Adrenal gland (tissue), 12 donors: ENCODE measurements around the gene AHRR. TPM values are rescaled to one million over a fixed set of nuclear protein-coding genes. Genes with fewer than 3 reads are reported as not detected.

ENCODE experiments used
- DNase-seq, 7 donors: peaks; one replicate each; pipeline ENCODE4 v3.0.0-alpha.2; 2019 to 2020
- H3K27ac ChIP-seq, 5 donors: fragments of 200-600 bp; sonication (generic) in 4 of 5; 1 replicate in 3 of 5; 2 replicates in 2 of 5; pipeline versions ENCODE4 v1.5.1 to v1.8.0; 2016 to 2020; ENCODE audit warnings: mild to moderate bottlenecking in 1 of 5
- H3K27me3 ChIP-seq: fragments of 200-600 bp; 2 replicates; pipeline ENCODE4 v1.8.0; 2021
- H3K36me3 ChIP-seq, 2 donors: fragments of 200-600 bp; replicated peaks in 1 of 2; 1 replicate in 1 of 2; 2 replicates in 1 of 2; pipeline versions ENCODE4 v1.5.1 to v1.8.0; 2018 to 2022
- H3K4me1 ChIP-seq, 2 donors: fragments of 200-600 bp; replicated peaks in 1 of 2; 1 replicate in 1 of 2; 2 replicates in 1 of 2; pipeline versions ENCODE4 v1.5.1 to v1.8.0; 2018 to 2021
- H3K4me3 ChIP-seq, 4 donors: fragments of 200-600 bp; sonication (generic) in 3 of 4; one replicate each; pipeline ENCODE4 v1.5.1; 2016 to 2018
- H3K9me3 ChIP-seq, 3 donors: fragments of 200-600 bp; sonication (generic) in 1 of 3; replicated peaks in 1 of 3; 1 replicate in 2 of 3; 2 replicates in 1 of 3; pipeline versions ENCODE4 v1.5.1 to v1.8.0; 2016 to 2021
- POLR2A ChIP-seq, 2 donors: fragments of 450-650 bp; IDR thresholded peaks; one replicate each; pipeline ENCODE4 v1.6.1; 2017; ENCODE audit warnings: antibody characterized with exemption in 2 of 2, mild to moderate bottlenecking in 2 of 2, moderate library complexity in 1 of 2
- WGBS, 4 donors: extraction: QIAGEN DNeasy Blood & Tissue Kit in 2 of 4; methylation state at CpG; one replicate each; pipeline versions ENCODE4 v1.1.5 to v1.1.7; 2013 to 2017; 5-methylcytosine and 5-hydroxymethylcytosine counted together
- intact Hi-C, 2 donors: fragments of 100-400 bp; cut with DNase I; formaldehyde crosslinking; loops; one replicate each; pipeline versions ENCODE4 v1.14.1 to v1.15.0; 2022 to 2023
- polyA plus RNA-seq, 3 donors: library from polyadenylated mRNA; stranded (reverse); fragments of 200-250 nt in 2 of 3; fragments of 350-450 nt in 1 of 3; fragmentation: Illumina TruSeq in 1 of 3; extraction: RNeasy Lipid Tissue Mini Kit (QIAGEN cat#74804) in 1 of 3; gene quantifications; one replicate each; pipeline ENCODE4 v1.2.3, GENCODE V29; 2013 to 2014
- total RNA-seq, 9 donors: library from RNA; depleted of rRNA in 4 of 9; stranded (reverse); fragments of >200 nt in 4 of 9; fragments of 120-200 nt in 1 of 9; fragmentation: NEBNext Ultra II Directional in 1 of 9; extraction: Animal tissue kit (Norgen Biotek cat#: 25700) in 1 of 9; gene quantifications; one replicate each; pipeline versions ENCODE4 v1.1.0 to v1.2.4, GENCODE V29; 2013 to 2023
- TF ChIP-seq, protein P1 (sequence below), 6 experiments: fragments of 450-650 bp in 4 of 6; fragments of 200-600 bp in 2 of 6; sonication (generic) in 1 of 6; IDR thresholded peaks; 1 replicate in 5 of 6; 2 replicates in 1 of 6; pipeline versions ENCODE4 v1.5.1 to v1.8.0; 2016 to 2021; ENCODE audit warnings: antibody characterized with exemption in 6 of 6, mild to moderate bottlenecking in 2 of 6, moderate library complexity in 1 of 6
- donor health status: healthy with polysubstance abuse.
- donor health status: Bipolar disorder and iron deficiency.
- donor health status: DM: yes; HTN: yes; CAD: no.
- donor health status: DM: no; HTN: no; CAD: no.
- donor health status: DM: no; HTN: no; CAD: no.
- donor health status: DM: yes; HTN: yes; CAD: no.

AHRR gene
- total and polyA plus RNA-seq, 12 donors, result 0.17 to 3.6 (median 0.99) TPM

DNA sequence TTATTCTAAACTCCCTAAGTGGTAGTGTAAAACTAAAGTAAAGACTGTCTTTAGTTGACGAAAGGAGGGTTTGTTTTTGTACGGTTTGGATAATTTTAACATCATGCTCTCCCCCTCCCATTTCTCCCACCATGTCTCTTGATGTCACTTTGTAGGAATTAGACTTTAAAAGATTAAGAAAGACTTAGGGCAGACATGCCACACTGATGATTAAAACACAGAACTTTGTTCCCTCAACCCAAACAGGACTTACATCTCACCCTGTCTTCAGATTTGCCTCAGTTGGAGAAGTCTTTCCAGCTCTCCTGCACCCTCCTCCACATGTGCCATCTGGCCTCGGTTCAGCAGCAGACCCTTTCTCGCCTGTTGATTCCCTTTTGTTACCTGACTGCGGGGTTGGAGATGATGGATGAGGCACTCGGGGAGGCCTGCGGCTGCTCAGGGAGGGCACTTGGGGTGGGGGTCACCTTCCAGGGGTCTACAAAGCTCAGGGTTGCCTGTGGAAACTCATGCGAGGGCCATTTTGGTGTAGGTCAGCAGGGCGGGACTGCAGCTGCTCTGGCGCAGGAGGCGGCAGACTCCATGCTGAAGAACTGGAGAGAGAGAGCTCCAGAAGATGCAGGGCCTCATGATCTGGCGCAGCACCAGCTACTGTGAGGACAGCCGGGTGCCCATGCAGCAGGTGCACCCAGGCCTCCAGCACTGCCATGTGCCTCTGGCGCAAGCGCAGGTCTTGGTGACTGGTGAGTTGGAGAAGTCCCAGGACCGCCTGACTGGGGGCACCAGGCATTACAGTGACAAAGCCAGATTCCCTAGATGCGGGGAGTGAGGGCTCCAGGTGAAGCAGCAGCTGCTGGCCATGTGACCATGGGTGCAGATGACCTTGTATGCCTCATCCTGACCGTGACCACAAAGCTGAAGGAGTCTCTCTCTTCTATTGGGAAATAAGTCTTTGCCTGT is 96.9 kb downstream of the AHRR start:
- no peaks in the 10 kb centered on the region for H3K9me3 ChIP-seq
- H3K27me3 ChIP-seq, result no peaks in the 10 kb centered on the region
- DNase-seq, result no peak
- peaks cover 8 to 13% of the 10 kb centered on the region in 2 donors for H3K4me1 ChIP-seq
- H3K4me3 ChIP-seq, result no peak overlapping the region
- H3K36me3 ChIP-seq, result no peaks in the 10 kb centered on the region
- no peak for TF ChIP-seq POLR2A (IDR thresholded peaks at IDR 0.05)
- TF ChIP-seq, protein P1, sequence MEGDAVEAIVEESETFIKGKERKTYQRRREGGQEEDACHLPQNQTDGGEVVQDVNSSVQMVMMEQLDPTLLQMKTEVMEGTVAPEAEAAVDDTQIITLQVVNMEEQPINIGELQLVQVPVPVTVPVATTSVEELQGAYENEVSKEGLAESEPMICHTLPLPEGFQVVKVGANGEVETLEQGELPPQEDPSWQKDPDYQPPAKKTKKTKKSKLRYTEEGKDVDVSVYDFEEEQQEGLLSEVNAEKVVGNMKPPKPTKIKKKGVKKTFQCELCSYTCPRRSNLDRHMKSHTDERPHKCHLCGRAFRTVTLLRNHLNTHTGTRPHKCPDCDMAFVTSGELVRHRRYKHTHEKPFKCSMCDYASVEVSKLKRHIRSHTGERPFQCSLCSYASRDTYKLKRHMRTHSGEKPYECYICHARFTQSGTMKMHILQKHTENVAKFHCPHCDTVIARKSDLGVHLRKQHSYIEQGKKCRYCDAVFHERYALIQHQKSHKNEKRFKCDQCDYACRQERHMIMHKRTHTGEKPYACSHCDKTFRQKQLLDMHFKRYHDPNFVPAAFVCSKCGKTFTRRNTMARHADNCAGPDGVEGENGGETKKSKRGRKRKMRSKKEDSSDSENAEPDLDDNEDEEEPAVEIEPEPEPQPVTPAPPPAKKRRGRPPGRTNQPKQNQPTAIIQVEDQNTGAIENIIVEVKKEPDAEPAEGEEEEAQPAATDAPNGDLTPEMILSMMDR (IDR thresholded peaks at IDR 0.05), result no peak
- H3K27ac ChIP-seq, result no peak overlapping the region
- intact Hi-C loops, result no loop called here
- WGBS, 4 donors, result 69 to 88% (median 84%) methylated on average over 9 to 18 of the region's 18 CpGs

DNA sequence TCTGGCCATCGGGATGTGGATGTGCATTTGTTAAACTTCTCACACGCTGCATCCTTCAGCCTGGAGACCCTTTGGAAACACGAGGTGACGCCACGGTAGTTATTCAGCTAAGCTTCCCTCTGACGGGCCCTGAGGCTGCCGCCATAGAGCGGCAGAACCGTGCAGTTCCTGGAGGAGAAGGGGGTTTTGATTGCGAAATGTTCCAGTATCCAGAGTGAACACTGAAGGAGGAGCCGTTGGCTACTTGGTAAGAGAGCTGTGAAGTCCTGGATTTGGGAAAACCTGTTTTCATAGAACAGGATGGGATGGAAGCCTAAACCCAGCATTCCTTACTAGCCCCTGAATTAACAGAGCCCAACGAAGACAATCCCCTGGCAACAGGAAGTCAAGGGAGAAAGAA is 98.5 kb downstream of the AHRR start:
- 80 to 88% (median 85%) methylated on average over 12 of the region's 12 CpGs for WGBS, 4 donors
- DNase-seq, result no peak
- Histone ChIP-seq H3K36me3 (no peaks in the 10 kb centered on the region), H3K4me1 (peaks cover 8 to 9% of the 10 kb centered on the region in 2 donors), H3K9me3 (no peaks in the 10 kb centered on the region), H3K27ac (no peak overlapping the region), H3K27me3 (no peaks in the 10 kb centered on the region), H3K4me3 (no peak overlapping the region)
- TF ChIP-seq POLR2A (IDR thresholded peaks at IDR 0.05), result no peak
- TF ChIP-seq, protein P1 (IDR thresholded peaks at IDR 0.05), result no peak
- intact Hi-C loops, result no loop called here

DNA sequence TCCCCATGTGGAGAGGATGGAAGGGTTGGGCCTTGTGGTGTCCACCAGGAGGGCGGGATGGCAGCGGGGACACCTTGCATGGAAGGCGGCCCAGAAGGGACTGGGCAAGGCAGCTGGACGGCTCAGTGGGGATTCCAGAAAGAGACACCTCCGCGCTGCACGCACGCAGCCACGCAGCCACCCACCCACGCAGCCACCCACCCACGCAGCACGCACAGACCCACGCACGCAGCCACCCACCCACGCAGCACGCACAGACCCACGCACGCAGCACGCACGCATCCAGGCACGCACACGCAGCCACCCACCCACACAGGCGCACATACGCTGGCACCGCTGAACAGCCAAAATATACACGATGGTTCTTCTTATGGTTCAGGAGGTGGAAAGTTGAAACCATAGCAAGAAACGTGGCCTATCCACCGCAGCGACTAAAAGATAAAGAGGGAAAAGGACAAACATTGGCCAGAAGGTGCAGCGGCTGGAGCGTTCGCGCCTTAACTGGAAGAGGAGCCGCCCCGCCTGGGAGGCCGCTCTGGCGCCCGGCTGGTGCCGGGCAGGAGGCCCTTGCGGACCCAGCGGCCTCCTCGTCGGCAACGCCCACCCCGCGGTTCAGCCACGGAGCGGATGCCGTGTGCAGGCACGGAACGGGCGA is 99.2 kb downstream of the AHRR start:
- H3K27me3 ChIP-seq, result no peaks in the 10 kb centered on the region
- H3K36me3 ChIP-seq, result no peaks in the 10 kb centered on the region
- 92 to 95% (median 93%) methylated on average over 32 to 52 of the region's 52 CpGs for WGBS, 4 donors
- no peak for DNase-seq
- no peaks in the 10 kb centered on the region for H3K9me3 ChIP-seq
- H3K4me3 ChIP-seq, result no peak overlapping the region
- intact Hi-C loops, result no loop called here
- H3K27ac ChIP-seq, result no peak overlapping the region
- peaks cover 3 to 5% of the 10 kb centered on the region in 2 donors for H3K4me1 ChIP-seq
- TF ChIP-seq POLR2A (IDR thresholded peaks at IDR 0.05), result no peak
- TF ChIP-seq, protein P1 (IDR thresholded peaks at IDR 0.05), result no peak

DNA sequence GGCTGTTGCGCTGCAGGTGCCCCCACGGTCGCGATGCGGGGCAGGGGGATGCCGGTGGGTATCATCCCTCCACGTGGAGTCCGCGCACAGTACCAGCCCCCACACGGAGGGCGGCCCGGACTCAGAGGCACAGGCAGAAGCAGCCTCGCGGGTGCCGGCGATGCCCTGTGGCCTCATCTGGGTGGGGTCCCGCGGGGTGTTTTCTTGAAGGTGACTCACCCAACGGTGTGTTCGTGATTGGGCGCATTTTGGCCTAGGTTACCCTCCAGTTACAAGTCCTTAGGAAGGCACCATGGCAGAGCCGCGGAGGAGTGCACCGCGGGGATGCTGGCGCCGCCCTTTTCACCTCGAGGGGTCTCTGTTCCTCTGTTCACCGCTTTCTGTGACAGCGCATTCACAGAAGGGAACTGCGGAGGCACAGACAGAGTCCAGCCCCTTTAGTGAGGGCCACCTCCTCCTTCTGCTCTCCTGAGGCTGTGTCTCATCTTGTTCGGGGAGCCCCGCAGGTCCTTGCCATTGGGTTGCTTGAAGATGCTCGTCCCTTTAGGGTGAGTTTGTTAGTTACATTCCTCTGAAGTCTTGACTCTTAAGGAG is 99.9 kb downstream of the AHRR start:
- intact Hi-C loops, result no loop called here
- DNase-seq, result no peak
- Histone ChIP-seq H3K27me3 (no peaks in the 10 kb centered on the region), H3K9me3 (no peaks in the 10 kb centered on the region), H3K27ac (no peak overlapping the region), H3K36me3 (no peaks in the 10 kb centered on the region), H3K4me1 (no peaks in the 10 kb centered on the region), H3K4me3 (no peak overlapping the region)
- no peak for TF ChIP-seq POLR2A (IDR thresholded peaks at IDR 0.05)
- TF ChIP-seq, protein P1 (IDR thresholded peaks at IDR 0.05), result no peak
- 84 to 92% (median 90%) methylated on average over 23 to 34 of the region's 34 CpGs for WGBS, 4 donors
